GM21447 (cell line): ENCODE data around the gene BSND.
"Not testable (repeated sequence)": the region's sequence is repeated elsewhere in the genome, so short reads cannot be mapped to it uniquely, and the experiment has no call there.

Experiments used
- ATAC-seq: cut with Tn5 transposase; IDR thresholded peaks from one replicate; pipeline ENCODE4 v1.9.1; 2021; ENCODE audit not compliant: unreplicated experiment

The BSND gene

DNA sequence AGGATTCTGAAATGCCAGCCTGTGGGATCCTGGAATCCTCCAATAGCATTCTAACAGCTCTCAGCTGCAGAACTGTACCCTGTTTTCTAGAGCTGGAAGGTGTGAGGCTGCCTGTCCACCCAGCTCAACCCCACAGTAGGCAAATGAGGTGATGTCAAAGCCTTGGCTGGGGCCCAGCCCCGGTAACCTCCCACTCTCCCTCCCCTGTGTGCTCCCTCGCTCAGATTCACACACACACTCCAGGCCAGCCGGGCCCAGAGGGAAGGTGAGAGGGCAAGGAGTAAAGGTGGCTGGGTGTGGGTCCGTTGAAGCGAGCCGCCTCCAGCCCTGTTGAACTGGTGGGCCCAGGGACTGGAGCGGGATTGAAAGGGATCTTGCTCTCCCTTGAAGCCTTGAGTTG is at the start of gene BSND:
TSS of gene BSND (plus strand) at position 257 of the 400 bp plus-strand sequence. CDS start 254 bp downstream, outside the sequence.
- no peak for ATAC-seq

GRCh38 chr1:54949053-54949452 is 49.7 kb upstream of the BSND start:
- ATAC-seq, result no peak

GRCh38 chr1:54950006-54950368 is 48.7 kb upstream of the BSND start:
- no peak for ATAC-seq

- ATAC-seq, result no peak
These were observed 48.2 kb upstream of the BSND start for GRCh38 chr1:54950369-54951163.

- ATAC-seq, result no peak
These were observed 46.9 kb upstream of the BSND start for GRCh38 chr1:54951810-54952226.

- no peak for ATAC-seq
These were observed 45.6 kb upstream of the BSND start for GRCh38 chr1:54952950-54953718.

GRCh38 chr1:54953846-54954245 is 44.9 kb upstream of the BSND start:
- ATAC-seq, result no peak

DNA sequence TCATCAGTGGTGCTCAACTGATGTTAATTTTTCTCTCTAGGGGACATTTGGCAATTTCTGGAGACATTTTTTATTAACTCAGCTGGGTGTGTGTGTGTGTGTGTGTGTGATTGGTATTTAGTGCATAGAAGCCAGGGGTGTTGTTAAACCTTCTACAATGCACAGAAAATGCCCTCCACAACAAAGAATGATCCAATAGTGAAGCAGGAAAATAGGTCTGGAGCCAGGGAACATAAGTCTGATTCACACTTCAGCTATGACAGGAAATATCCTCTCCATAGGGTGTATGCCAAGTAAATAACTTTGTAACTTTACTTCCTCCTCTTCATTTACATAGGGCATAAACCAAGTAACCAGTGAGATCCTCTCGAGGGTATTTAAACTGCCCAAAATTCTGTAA is 43.4 kb upstream of the BSND start:
- no peak for ATAC-seq

DNA sequence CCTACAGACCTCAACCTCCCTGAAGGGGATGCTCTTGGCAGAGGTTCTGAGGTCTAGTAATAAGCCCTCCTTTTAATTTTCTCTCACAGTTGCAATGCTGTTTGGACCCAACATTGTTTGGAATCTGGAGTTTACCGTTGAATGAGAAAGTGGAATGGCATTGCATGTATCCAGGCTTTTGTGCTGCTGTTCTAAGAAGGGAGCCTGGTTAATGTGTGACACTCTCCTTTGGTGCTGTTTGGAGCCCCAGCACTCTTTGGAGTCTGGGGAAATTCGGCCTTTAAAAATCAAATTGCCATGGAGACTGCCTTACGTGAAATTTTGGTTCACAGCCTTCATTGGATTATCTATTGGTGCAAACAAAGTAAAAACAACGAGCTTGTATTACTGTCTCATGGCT is 42.0 kb upstream of the BSND start:
- no peak for ATAC-seq

GRCh38 chr1:54959241-54959640 is 39.5 kb upstream of the BSND start:
- no peak for ATAC-seq

DNA sequence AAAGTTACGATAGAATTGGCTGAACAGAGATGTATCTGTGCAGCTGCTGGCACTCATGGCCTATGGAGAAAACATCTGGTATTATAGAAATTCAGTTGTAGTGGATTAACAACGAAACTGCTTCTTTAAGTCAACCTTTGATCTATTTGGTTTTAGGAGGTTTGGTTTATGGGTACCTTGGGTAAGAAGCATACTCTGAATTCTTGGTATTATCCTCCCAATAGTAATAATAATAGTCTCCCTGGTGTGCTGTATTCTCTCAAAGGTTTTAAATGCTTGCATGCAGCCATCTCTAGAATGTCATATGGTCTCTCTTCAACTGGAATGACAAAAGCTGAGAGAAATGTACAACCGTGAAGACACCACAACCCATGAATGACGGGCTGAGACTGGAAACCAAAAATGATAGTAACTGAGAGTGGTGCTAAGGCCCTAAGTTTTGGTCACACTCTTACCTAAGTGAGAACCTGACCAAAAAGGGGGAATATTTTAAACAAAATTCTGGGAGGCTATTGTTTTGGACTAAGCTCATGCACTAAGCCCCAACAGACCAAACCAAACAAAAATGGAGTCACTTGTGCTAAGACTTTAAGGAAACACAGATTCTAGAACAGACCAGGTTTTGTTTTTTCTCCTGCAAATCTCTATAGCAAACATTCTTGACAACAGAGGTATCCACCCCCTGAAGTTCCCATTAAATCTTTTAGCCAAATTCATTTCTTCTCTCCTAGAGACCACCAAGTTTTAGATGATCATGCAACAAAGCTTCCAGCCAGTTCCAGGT is 35.9 kb upstream of the BSND start:
- ATAC-seq, result no peak

- not testable (repeated sequence) for ATAC-seq
These were observed 34.9 kb upstream of the BSND start for GRCh38 chr1:54963829-54964228.

DNA sequence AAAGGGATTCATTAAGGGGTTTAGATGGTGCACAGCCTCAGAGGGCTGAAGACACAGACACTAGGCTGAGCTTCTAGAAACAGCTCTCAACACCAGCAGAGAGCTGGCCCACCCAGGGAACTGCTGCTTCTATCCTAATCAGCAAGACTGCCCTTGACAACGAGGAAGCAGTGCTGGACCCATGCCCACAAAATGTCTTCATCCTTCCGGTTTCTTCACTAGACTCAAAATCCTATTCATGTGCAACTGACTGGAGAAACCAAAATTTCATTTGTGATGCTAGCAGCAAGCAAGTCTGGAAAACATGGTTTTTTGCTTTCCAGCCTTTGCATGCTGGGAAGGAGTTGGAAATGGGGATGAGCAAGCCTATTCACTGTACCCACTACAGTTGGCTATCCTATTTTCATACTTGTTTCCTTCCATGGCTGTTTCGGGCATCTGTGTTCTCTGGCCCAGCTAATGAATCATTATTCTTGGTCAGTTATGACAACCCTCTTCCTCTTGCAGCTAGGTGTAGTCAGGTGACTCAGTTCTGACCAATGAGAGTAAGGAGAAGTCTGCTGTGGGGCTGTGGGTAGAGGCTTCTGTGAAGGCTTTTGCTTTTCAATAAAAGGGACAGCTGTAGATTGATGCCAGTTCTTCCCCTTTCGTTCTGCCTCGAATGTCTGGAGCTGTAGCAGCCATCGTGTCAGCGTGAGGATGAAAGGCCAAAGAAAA is 33.0 kb upstream of the BSND start:
- peak; percentile 83 for ATAC-seq

DNA sequence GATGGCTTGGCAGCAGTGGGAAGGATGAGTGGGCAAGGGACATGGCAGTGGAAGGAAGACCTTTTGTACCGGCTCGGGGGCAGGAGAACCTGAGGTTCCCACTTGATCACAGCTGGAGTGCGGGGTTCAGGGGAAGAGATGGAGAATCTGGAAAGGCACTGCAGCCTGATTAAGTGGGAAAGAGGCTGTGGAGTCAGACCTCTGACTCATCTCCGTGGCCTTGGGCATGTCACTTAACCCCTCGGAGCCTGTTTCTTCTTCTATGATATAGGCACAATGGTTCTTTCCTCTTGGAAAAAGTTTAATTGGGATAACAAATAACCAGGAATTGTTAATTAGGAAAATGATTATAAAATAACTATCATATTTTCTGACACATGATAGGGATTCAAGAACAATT is 31.4 kb upstream of the BSND start:
- no peak for ATAC-seq

GRCh38 chr1:54968551-54968950 is 30.2 kb upstream of the BSND start:
- no peak for ATAC-seq

DNA sequence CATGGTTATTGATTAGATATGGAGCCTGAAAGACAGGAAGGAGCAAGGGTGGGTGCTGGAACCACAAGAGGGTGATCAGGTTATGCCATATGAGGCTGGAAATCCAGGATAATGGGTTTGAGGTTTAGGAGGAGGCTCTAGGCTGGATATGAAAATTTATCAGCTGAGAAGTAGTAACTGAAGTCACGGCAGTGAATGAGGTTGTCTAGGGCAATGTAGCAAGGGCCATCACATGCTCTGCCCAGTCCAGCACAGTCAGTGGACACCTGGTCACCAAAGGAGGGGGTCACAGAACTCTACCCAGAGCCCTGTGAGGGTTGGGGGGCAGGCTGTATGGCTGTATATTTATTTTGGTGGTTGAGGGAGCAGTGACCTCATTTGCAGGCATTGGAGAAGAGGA is 28.9 kb upstream of the BSND start:
- ATAC-seq, result no peak

- no peak for ATAC-seq
These were observed 27.8 kb upstream of the BSND start for GRCh38 chr1:54970901-54971300.

DNA sequence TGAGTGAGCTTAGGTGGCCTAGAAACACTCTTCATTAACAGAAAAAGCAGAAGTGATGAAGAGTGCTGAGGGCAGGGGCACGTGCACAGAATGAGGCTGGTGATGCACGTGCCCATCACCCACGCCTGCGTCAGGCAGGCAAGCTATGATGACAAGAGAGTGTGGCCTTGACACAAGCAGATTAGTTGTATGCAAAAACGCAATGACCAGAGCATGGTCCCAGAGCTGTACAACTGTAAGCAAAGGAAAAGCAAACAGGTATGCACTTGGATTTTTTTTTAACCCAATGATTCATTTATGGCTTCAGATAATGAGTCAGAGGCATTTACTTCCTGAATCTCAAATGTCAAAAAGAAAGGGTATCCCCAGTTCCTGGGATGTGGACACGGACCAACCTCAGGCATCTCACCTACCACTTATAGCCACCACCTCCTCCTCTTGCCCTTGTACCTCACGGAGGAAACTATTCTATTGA is 27.4 kb upstream of the BSND start:
- ATAC-seq, result peak; percentile 87

GRCh38 chr1:54972436-54972835 is 26.3 kb upstream of the BSND start:
- ATAC-seq, result no peak

DNA sequence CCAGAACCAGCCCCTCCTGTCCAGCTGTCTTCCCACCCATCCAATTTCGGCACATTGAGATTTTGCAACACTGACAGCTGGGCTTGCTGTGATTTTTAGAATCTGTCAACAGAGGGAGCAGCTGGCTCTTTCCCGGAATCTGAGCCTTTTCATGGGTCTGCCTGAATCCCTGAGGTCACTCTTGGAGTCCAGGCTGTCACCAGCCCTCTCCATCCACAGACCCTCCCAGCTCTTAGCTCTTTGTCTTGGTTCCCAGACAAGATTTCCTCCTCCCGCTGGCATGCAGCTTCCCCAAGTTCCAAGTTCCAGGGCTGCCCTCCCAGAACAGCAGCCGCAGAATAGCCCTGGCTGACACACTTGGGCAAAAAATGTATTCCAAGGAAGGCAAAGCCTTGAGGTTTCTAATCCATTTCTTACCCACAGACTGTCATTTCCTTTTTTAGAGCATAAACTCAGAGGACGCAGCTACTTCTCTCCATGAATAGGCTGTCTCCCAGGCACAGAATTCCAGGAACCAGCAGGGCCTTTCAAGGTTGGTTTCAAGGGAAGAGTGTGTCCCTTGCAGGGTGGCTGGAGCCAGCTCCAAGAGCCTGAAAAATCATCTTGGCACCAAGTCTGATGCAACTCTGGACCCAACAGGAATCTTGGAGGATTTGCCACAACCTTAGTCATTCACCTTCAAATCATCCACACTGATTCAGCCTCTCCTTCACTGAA is 25.4 kb upstream of the BSND start:
- ATAC-seq, result no peak
